GM23248 (cell line): ENCODE results near the gene PSMA7. TPM values are rescaled to one million over a fixed set of nuclear protein-coding genes. Genes with fewer than 3 reads are reported as not detected.

ENCODE experiments used
- DNase-seq: peaks from one replicate; pipeline ENCODE4 v3.0.0-alpha.2; 2015
- H2AFZ ChIP-seq: fragments of 200-600 bp; sonication (generic); 2 replicates; pipeline ENCODE4 v1.6.1; 2016; ENCODE audit warnings: antibody characterized with exemption
- H3F3A ChIP-seq: fragments of 200-600 bp; sonication (generic); 2 replicates; pipeline ENCODE4 v1.6.1; 2016; ENCODE audit warnings: mild to moderate bottlenecking, antibody characterized with exemption, mixed run types; ENCODE audit not compliant: insufficient read depth
- H3K27ac ChIP-seq: fragments of 200-600 bp; sonication (generic); 2 replicates; pipeline ENCODE4 v1.5.1; 2016; ENCODE audit warnings: mild to moderate bottlenecking
- H3K27me3 ChIP-seq: fragments of 200-600 bp; sonication (generic); replicated peaks from 2 replicates; pipeline ENCODE4 v1.6.1; 2016; ENCODE audit warnings: mild to moderate bottlenecking; ENCODE audit not compliant: insufficient read depth
- H3K36me3 ChIP-seq: fragments of 200-600 bp; sonication (generic); 2 replicates; pipeline ENCODE4 v1.6.1; 2016; ENCODE audit warnings: low read depth, mild to moderate bottlenecking
- H3K4me1 ChIP-seq: fragments of 200-600 bp; sonication (generic); 2 replicates; pipeline ENCODE4 v1.6.1; 2016; ENCODE audit warnings: mild to moderate bottlenecking; ENCODE audit not compliant: insufficient read depth
- H3K4me2 ChIP-seq: fragments of 200-600 bp; sonication (generic); one replicate; pipeline ENCODE4 v1.6.1; 2016; ENCODE audit warnings: mild to moderate bottlenecking; ENCODE audit not compliant: unreplicated experiment
- H3K4me3 ChIP-seq: fragments of 200-600 bp; sonication (generic); 2 replicates; pipeline ENCODE4 v1.5.1; 2016; ENCODE audit warnings: mild to moderate bottlenecking
- H3K79me2 ChIP-seq: fragments of 200-600 bp; sonication (generic); 2 replicates; pipeline ENCODE4 v1.6.1; 2016; ENCODE audit warnings: mild to moderate bottlenecking; ENCODE audit not compliant: insufficient read depth
- H3K9ac ChIP-seq: fragments of 200-600 bp; sonication (generic); 2 replicates; pipeline ENCODE4 v1.6.1; 2016; ENCODE audit warnings: mild to moderate bottlenecking
- H3K9me2 ChIP-seq: fragments of 200-600 bp; sonication (generic); 2 replicates; pipeline ENCODE4 v1.6.1; 2016; ENCODE audit warnings: mixed run types, mild to moderate bottlenecking, moderate library complexity; ENCODE audit not compliant: insufficient read depth
- H3K9me3 ChIP-seq: fragments of 200-600 bp; sonication (generic); one replicate; pipeline ENCODE4 v1.6.1; 2017; ENCODE audit warnings: low read depth
- H4K20me1 ChIP-seq: fragments of 200-600 bp; sonication (generic); 2 replicates; pipeline ENCODE4 v1.6.0; 2016; ENCODE audit not compliant: insufficient read depth
- EZH2 ChIP-seq: fragments of 200-600 bp; sonication (generic); IDR thresholded peaks from 2 replicates; pipeline ENCODE4 v1.6.1; 2018; ENCODE audit warnings: antibody characterized with exemption, mild to moderate bottlenecking; ENCODE audit not compliant: insufficient read depth, poor library complexity, severe bottlenecking
- EZH2phosphoT487 ChIP-seq: fragments of 200-600 bp; sonication (generic); IDR thresholded peaks from 2 replicates; pipeline ENCODE4 v1.6.1; 2018; ENCODE audit warnings: antibody characterized with exemption, moderate library complexity, mild to moderate bottlenecking, low read depth; ENCODE audit not compliant: insufficient read depth
- WGBS, 2 experiments: methylation state at CpG; one replicate each; pipeline ENCODE4 v1.1.6; 2015 to 2017; ENCODE audit warnings: low lambda C conversion rate in 2 of 2, low coverage in 1 of 2; ENCODE audit errors: missing lambda C conversion rate in 2 of 2; 5-methylcytosine and 5-hydroxymethylcytosine counted together
- in situ Hi-C: fragments of 300-500 bp; cut with MboI; formaldehyde crosslinking; loops from 2 replicates; pipeline ENCODE4 v1.15.0; 2020
- polyA plus RNA-seq: library from polyadenylated mRNA; unstranded; fragments of >200 nt; fragmentation: Nextera tagmentation; extraction: Ambion mirVana; gene quantifications from 2 replicates; pipeline ENCODE4 v1.2.1, GENCODE V29; 2016
- total RNA-seq: library from RNA; depleted of rRNA; stranded (reverse); fragments of >200 nt; shearing (Covaris generic); gene quantifications from 2 replicates; pipeline ENCODE4 v1.2.3, GENCODE V29; 2014

The PSMA7 gene
- total and polyA plus RNA-seq, 2 experiments from 2014 or later: 268 to 488 TPM

DNA sequence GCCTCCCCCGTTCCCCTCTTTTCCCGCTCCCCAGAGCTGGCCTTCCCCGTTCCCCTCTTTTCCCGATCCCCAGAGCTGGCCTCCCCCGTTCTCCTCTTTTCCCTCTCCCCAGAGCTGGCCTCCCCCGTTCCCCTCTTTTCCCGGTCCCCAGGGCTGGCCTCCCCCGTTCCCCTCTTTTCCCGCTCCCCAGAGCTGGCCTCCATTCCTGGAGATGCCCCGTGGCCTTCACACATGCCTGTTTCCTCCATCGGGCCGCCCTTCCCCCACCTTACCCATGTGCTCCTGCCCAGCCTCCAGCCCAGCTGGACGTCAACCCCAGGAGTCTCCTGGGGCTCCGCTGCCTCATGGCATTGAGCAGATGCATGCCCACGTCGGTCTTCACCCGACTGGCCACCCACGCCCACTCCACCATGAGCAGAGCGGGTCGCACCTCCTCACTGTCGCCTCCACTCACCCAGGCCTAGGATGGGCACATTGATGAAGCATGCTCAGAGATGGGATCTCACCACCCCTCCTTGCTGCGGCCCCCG, 8.7 kb upstream of the PSMA7 start:
- Histone ChIP-seq H3K4me3 (no peak overlapping the region), H3K79me2 (peaks cover 99% of the 10 kb centered on the region), H3F3A (no peaks in the 10 kb centered on the region), H3K9me2 (no peaks in the 10 kb centered on the region), H3K4me2 (no peak overlapping the region), H3K27me3 (no peaks in the 10 kb centered on the region), H3K27ac (no peak overlapping the region), H3K4me1 (no peaks in the 10 kb centered on the region; the same call in 1 of the 2 replicates), H3K9ac (no peak overlapping the region), H2AFZ (no peak overlapping the region), H3K9me3 (no peaks in the 10 kb centered on the region), H3K36me3 (no peaks in the 10 kb centered on the region), H4K20me1 (peaks cover 7% of the 10 kb centered on the region; the same call in 1 of the 2 replicates)
- no peak for TF ChIP-seq EZH2phosphoT487
- no peak for TF ChIP-seq EZH2
- 85 to 86% methylated on average over 16 to 23 of the region's 23 CpGs for WGBS, 2 experiments
- DNase-seq: no peak
- in situ Hi-C loops: no loop called here

DNA sequence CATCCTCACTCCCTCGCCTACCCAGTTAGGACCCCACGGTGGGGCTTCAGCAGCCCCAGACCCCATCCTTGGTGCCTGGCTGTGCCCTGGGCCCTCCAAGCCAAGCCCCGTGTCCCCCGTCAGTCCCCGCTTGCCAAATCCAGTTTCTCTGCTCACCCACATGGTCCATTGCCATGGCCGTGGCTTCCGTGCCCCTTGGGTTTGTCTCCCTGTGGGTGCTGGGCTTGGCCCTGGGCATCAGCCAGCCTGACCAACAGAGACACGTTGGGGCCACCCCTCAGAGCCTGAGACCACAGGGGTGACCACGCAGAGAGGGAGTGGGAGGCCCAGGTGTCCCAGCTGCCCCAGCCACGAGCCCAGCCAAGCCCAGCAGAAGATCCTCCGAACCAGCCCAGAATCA, 8.0 kb upstream of the PSMA7 start:
- H3K4me1 ChIP-seq: no peaks in the 10 kb centered on the region; the same call in 1 of the 2 replicates
- in situ Hi-C loops: no loop called here
- H3K9me2 ChIP-seq: no peaks in the 10 kb centered on the region
- no peak overlapping the region for H3K4me2 ChIP-seq
- 91% methylated on average over 10 to 11 of the region's 11 CpGs for WGBS, 2 experiments
- TF ChIP-seq EZH2phosphoT487: no peak
- TF ChIP-seq EZH2: no peak
- no peak overlapping the region for H2AFZ ChIP-seq
- H3K27ac ChIP-seq: no peak overlapping the region
- H3F3A ChIP-seq: no peaks in the 10 kb centered on the region
- H3K27me3 ChIP-seq: no peaks in the 10 kb centered on the region
- peaks cover 7% of the 10 kb centered on the region; the same call in 1 of the 2 replicates for H4K20me1 ChIP-seq
- H3K9ac ChIP-seq: no peak overlapping the region
- peaks cover 99% of the 10 kb centered on the region for H3K79me2 ChIP-seq
- no peak overlapping the region for H3K4me3 ChIP-seq
- H3K36me3 ChIP-seq: no peaks in the 10 kb centered on the region
- no peaks in the 10 kb centered on the region for H3K9me3 ChIP-seq
- no peak for DNase-seq

GRCh38 chr20:62150310-62150575, 7.0 kb upstream of the PSMA7 start:
- no peaks in the 10 kb centered on the region for H3K27me3 ChIP-seq

GRCh38 chr20:62149532-62150309, 6.5 kb upstream of the PSMA7 start:
- H3K27me3 ChIP-seq: no peaks in the 10 kb centered on the region
- H3K4me1 ChIP-seq: peaks cover 9% of the 10 kb centered on the region
- H3K9me3 ChIP-seq: no peaks in the 10 kb centered on the region
- in situ Hi-C loops: no loop called here
- H3F3A ChIP-seq: peaks cover 3% of the 10 kb centered on the region
- peaks cover 99% of the 10 kb centered on the region for H3K79me2 ChIP-seq
- no peak overlapping the region for H2AFZ ChIP-seq
- no peak overlapping the region for H3K9ac ChIP-seq
- H4K20me1 ChIP-seq: no peaks in the 10 kb centered on the region; the same call in 1 of the 2 replicates
- H3K4me2 ChIP-seq: no peak overlapping the region
- H3K4me3 ChIP-seq: no peak overlapping the region
- no peaks in the 10 kb centered on the region for H3K36me3 ChIP-seq
- no peak for TF ChIP-seq EZH2phosphoT487
- no peak for TF ChIP-seq EZH2
- 44 to 54% methylated on average over 21 to 24 of the region's 24 CpGs for WGBS, 2 experiments
- H3K27ac ChIP-seq: no peak overlapping the region
- no peak for DNase-seq
- no peaks in the 10 kb centered on the region for H3K9me2 ChIP-seq

More at GRCh38 chr20:62150310-62150575, 7.0 kb upstream of the PSMA7 start:
- Histone ChIP-seq H3K9me3 (no peaks in the 10 kb centered on the region), H4K20me1 (peaks cover 4% of the 10 kb centered on the region; the same call in 1 of the 2 replicates), H2AFZ (no peak overlapping the region), H3K36me3 (no peaks in the 10 kb centered on the region), H3K4me3 (no peak overlapping the region), H3K9me2 (no peaks in the 10 kb centered on the region), H3K27ac (no peak overlapping the region), H3K4me2 (no peak overlapping the region), H3K79me2 (peaks cover 99% of the 10 kb centered on the region), H3K9ac (no peak overlapping the region), H3K4me1 (peaks cover 4% of the 10 kb centered on the region), H3F3A (no peaks in the 10 kb centered on the region)
- DNase-seq: no peak
- WGBS, 2 experiments: 93 to 94% methylated on average over 7 to 11 of the region's 11 CpGs
- no peak for TF ChIP-seq EZH2
- no peak for TF ChIP-seq EZH2phosphoT487
- in situ Hi-C loops: no loop called here
